BLaER1 treated with 17β-estradiol and CSF1 and Interleukin-3, amounts not matched to agents 10 nM and 100 nM (cell line): Measurements from ENCODE around the gene GPRC5C.

ENCODE experiments used
- H3K27ac ChIP-seq, 11 experiments: shearing (Covaris generic); formaldehyde crosslinking; 2 replicates each; pipeline ENCODE4 v1.8.1; 2022
- H3K27me3 ChIP-seq, 11 experiments: shearing (Covaris generic); formaldehyde crosslinking; 2 replicates each; pipeline ENCODE4 v1.8.1; 2022
- H3K36me3 ChIP-seq, 11 experiments: shearing (Covaris generic); formaldehyde crosslinking; 2 replicates each; pipeline ENCODE4 v1.8.1; 2022
- H3K4me1 ChIP-seq, 10 experiments: shearing (Covaris generic); formaldehyde crosslinking; 2 replicates each; pipeline ENCODE4 v1.8.1; 2022
- H3K4me2 ChIP-seq, 11 experiments: shearing (Covaris generic); formaldehyde crosslinking; 2 replicates each; pipeline ENCODE4 v1.8.1; 2022
- H3K4me3 ChIP-seq, 10 experiments: shearing (Covaris generic); formaldehyde crosslinking; 2 replicates each; pipeline ENCODE4 v1.8.1; 2022
- H3K9ac ChIP-seq, 11 experiments: shearing (Covaris generic); formaldehyde crosslinking; 2 replicates each; pipeline ENCODE4 v1.8.1; 2022
- H3K9me3 ChIP-seq, 11 experiments: shearing (Covaris generic); formaldehyde crosslinking; replicated peaks in 1 of 11; 2 replicates each; pipeline ENCODE4 v1.8.1; 2022
- H4K20me1 ChIP-seq, 11 experiments: shearing (Covaris generic); formaldehyde crosslinking; 2 replicates each; pipeline ENCODE4 v1.8.1; 2022
- Cebpa-rat ChIP-seq, 11 experiments: shearing (Covaris generic); IDR thresholded peaks; 2 replicates each; pipeline ENCODE4 v1.8.1; 2022

The GPRC5C gene

DNA sequence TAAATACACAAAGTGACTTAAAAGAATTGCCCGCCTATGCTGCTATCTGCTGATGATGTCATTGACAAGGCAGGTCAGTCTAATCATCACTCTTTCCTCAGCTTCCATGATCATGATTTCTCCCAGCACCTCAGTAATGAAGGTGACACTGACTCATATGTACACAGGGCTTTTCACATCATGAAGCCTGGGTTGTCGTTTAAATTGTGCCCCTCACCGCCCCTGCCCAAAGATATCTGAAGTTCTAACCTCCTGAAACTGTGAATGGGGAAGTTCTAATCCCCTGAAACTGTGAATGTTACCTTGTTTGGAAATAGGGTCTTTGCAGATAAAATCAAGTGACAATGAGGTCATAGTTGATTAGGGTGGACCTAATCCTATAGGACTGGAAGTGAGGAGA is 17.4 kb upstream of the GPRC5C start:
- no peak for TF ChIP-seq Cebpa-rat (IDR thresholded peaks at IDR 0.05)
- Histone ChIP-seq H3K4me3 (no peak overlapping the region), H3K27me3 (no peaks in the 10 kb centered on the region), H3K36me3 (no peaks in the 10 kb centered on the region), H3K4me2 (peak overlapping the region in 5 of 11 experiments; percentile 13 to 54 (median 21); a peak in 7 of 22 replicates), H3K27ac (no peak overlapping the region), H3K9me3 (peaks cover 0 to 7% (median 0%) of the 10 kb centered on the region in 11 experiments; a peak in 1 of 22 replicates), H3K9ac (no peak overlapping the region), H4K20me1 (no peaks in the 10 kb centered on the region; a peak in 1 of 22 replicates), H3K4me1 (peaks cover 40 to 66% (median 56%) of the 10 kb centered on the region in 10 experiments)

DNA sequence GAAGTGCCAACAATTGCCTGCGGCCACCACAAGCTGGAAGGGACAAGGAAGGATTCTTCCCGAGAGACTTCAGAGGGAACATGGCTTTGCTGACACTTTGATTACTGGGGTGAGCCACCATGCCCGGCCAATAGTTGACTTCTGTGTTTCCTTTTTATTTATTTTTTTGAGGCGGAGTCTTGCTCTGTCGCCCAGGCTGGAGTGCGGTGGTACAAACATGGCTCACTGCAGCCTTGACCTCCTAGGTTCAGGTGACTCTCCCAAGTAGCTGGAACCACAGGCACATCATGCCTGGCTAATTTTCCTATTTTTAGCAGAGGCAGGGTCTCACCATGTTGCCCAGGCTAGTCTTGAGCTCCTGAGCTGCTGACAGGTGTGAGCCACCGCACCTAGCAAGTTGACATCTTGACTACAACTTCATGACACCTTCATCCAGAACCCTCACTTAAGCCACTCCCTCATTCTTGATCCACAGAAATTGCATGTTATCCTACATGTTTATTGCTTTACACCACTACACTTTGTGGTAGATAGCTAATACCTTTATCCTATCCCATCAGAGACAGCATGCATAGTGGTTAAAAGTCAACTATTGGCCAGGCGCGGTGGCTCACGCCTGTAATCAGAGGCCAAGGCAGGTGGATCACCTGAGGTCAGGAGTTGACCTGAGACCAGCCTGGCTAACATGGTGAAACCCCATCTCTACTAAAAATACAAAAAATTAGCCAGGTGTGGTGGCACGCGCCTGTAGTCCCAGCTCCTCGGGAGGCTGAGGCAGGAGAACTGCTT is 16.1 kb upstream of the GPRC5C start:
- Histone ChIP-seq H3K27me3 (no peaks in the 10 kb centered on the region), H4K20me1 (no peaks in the 10 kb centered on the region), H3K4me3 (no peak overlapping the region), H3K4me1 (peaks cover 41 to 66% (median 54%) of the 10 kb centered on the region in 10 experiments), H3K4me2 (peak overlapping the region; percentile 16 to 78 (median 37); a peak in 19 of 22 replicates), H3K27ac (no peak overlapping the region), H3K9me3 (peaks cover 0 to 7% (median 0%) of the 10 kb centered on the region in 11 experiments; a peak in 1 of 22 replicates), H3K36me3 (no peaks in the 10 kb centered on the region), H3K9ac (no peak overlapping the region)
- no peak for TF ChIP-seq Cebpa-rat (IDR thresholded peaks at IDR 0.05)

DNA sequence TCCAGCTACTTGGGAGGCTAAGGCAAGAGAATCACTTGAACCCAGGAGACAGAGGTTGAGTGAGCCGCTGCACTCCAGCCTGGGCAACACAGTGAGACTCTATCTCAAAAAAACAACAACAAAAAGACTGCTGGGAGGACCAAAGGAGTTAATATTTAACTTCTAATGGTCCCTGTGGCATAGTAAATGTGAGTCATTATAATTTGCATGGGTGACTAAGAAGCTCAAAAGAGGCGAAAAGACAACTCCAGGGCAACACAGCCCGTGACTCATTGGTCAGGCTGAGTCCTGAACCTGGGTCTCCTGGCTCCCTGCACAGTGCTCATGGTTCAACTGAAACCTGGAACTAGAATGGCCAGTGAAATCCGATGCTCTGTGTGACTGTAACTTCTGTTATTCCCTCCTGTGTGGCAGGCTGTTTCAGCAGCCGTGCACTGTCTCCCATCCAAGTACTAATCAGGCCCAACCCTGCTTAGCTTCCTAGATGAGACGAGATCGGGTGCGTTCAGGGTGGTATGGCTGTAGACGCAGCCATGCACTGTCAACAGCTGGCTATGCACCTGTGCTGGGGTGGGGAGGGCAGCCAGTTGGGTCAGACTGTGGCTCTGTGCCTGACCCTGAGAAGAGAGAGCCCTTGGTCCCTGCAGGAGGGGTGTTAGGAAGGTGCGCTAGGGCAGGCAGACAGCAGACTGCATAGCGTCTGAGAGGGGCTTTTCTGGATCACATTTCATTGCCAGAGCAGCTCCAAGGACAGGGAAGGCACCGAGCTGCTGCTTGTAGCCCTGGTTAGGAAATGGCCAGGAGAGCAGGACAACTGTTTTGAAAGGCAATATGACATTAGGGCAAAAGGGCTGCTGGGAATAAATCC is 14.5 kb upstream of the GPRC5C start:
- Histone ChIP-seq H3K36me3 (no peaks in the 10 kb centered on the region), H4K20me1 (no peaks in the 10 kb centered on the region), H3K4me2 (peak overlapping the region; percentile 51 to 90 (median 76)), H3K4me1 (peaks cover 42 to 66% (median 57%) of the 10 kb centered on the region in 10 experiments), H3K4me3 (no peak overlapping the region), H3K27ac (peak overlapping the region in 8 of 11 experiments; percentile 21 to 79 (median 71); a peak in 15 of 22 replicates), H3K9ac (peak overlapping the region in 4 of 11 experiments; percentile 36 to 58 (median 46); a peak in 4 of 22 replicates), H3K9me3 (peaks cover 0 to 7% (median 0%) of the 10 kb centered on the region in 11 experiments; a peak in 3 of 22 replicates), H3K27me3 (no peaks in the 10 kb centered on the region)
- TF ChIP-seq Cebpa-rat (IDR thresholded peaks at IDR 0.05), result no peak

DNA sequence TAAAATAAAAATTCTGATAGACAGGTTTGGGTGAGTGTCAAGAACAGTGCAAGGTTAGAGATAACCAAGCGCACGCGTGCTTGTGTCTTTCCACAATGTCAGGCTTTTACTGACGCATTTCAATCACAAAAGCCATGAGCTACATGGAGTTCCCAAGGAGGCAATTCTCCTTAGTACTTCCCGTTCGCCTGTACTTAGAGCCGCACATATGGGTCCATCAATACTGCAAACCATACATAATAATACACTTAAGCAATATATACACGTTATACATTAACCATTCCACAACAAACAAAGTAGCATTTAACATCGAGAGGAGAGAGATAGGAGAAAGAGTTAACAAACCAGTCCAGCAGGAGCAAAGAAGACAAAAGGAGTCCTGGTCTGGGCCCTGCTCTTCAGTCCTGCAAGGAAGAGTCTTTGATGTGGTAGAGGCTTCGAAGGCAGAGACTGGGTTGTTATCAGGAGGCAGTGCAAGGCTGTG is 11.9 kb upstream of the GPRC5C start:
- Histone ChIP-seq H3K4me1 (peaks cover 42 to 59% (median 52%) of the 10 kb centered on the region in 10 experiments), H3K27me3 (no peaks in the 10 kb centered on the region), H4K20me1 (no peaks in the 10 kb centered on the region)

DNA sequence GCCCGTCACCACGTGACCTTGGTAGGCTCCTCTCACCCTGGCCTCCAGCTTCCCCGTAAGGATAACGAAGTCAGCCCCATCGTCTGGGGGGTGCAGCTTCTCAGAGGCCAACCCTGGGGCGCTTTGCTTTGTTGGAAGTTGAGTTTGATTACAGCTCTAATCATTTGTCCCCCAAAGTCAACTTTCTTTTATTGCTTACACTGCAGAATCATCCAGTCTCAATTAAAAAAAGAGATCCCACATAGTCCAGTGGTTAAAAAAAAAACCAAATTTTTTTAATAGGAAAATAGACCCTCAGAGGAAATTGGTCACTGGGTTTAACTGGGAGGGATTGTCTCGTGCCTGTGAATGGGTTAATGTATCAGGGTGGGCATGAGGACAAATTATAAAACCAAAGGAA is 7.8 kb upstream of the GPRC5C start:
- Histone ChIP-seq H3K4me1 (peaks cover 35 to 52% (median 46%) of the 10 kb centered on the region in 10 experiments), H3K27me3 (no peaks in the 10 kb centered on the region), H3K4me3 (no peak overlapping the region), H3K9ac (no peak overlapping the region), H3K27ac (no peak overlapping the region), H4K20me1 (peaks cover 0 to 5% (median 0%) of the 10 kb centered on the region in 11 experiments; a peak in 1 of 22 replicates), H3K4me2 (no peak overlapping the region), H3K9me3 (peaks cover 0 to 8% (median 0%) of the 10 kb centered on the region in 11 experiments; a peak in 3 of 22 replicates), H3K36me3 (no peaks in the 10 kb centered on the region)
- no peak for TF ChIP-seq Cebpa-rat (IDR thresholded peaks at IDR 0.05)

More for the DNA sequence above, 11.9 kb upstream of the GPRC5C start:
- H3K4me3 ChIP-seq, result no peak overlapping the region
- peak overlapping the region in 2 of 11 experiments; percentile 71; a peak in 3 of 22 replicates for H3K27ac ChIP-seq
- peaks cover 0 to 8% (median 0%) of the 10 kb centered on the region in 11 experiments; a peak in 4 of 22 replicates for H3K9me3 ChIP-seq
- no peak for TF ChIP-seq Cebpa-rat (IDR thresholded peaks at IDR 0.05)
- H3K9ac ChIP-seq, result no peak overlapping the region
- no peaks in the 10 kb centered on the region for H3K36me3 ChIP-seq
- H3K4me2 ChIP-seq, result peak overlapping the region; percentile 3 to 90 (median 76); a peak in 19 of 22 replicates

DNA sequence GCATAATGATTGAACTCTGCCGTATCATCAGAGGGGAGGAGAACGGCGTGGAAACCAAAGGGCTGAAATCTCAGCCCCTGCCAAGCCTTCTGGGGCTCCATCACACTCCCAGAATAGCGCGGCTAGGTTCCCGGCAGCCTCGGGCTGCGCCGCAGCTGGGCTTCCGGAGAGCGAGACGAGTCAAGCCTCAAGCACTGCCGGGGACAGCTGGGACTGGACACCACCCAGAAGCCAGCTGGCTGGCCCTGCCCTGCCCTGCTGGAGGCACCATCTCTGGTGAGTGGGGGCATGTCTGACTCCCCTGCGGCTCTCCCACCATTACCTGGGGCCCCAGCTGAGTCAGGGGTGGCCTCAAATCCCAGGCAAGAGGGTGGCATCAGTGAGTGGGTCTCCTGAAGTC is 7.2 kb upstream of the GPRC5C start:
- Histone ChIP-seq H3K4me1 (peaks cover 35 to 52% (median 45%) of the 10 kb centered on the region in 10 experiments), H3K27ac (no peak overlapping the region), H3K4me2 (no peak overlapping the region), H3K9me3 (peaks cover 0 to 8% (median 0%) of the 10 kb centered on the region in 11 experiments; a peak in 3 of 22 replicates), H3K9ac (no peak overlapping the region), H3K27me3 (no peaks in the 10 kb centered on the region), H3K36me3 (no peaks in the 10 kb centered on the region), H4K20me1 (peaks cover 0 to 5% (median 0%) of the 10 kb centered on the region in 11 experiments; a peak in 1 of 22 replicates), H3K4me3 (no peak overlapping the region)
- TF ChIP-seq Cebpa-rat (IDR thresholded peaks at IDR 0.05), result no peak

DNA sequence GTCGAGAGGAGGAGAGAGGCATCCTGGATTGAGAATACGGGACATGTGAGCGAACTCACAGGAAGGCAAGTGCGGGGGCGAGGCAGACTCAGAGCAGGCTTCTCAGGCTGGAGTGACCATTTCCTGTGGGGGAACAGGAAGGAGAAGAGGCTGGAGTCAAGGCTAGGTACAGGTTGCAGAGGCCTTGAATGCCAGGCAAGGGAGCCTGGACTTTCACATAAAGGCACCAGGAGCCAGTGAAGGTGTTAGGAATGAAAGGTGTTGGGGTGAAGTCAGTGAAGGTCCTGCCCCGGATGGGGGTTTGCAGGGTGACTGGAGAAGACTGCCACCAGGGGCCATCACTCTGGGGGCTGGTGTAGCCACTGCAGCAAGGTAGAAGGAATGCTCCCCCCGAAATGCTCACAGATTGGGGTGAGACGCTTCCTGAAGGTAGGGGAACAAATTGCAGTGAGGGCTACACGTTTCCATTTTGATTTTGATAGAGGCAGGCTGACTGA is 5.3 kb upstream of the GPRC5C start:
- no peak for TF ChIP-seq Cebpa-rat (IDR thresholded peaks at IDR 0.05)
- Histone ChIP-seq H3K4me1 (peaks cover 45 to 59% (median 52%) of the 10 kb centered on the region in 10 experiments), H3K27ac (peak overlapping the region in 8 of 11 experiments; percentile 6 to 56 (median 48); a peak in 12 of 22 replicates), H4K20me1 (peaks cover 0 to 5% (median 0%) of the 10 kb centered on the region in 11 experiments; a peak in 1 of 22 replicates), H3K4me3 (peak overlapping the region in 1 of 10 experiments; percentile 9; a peak in 1 of 20 replicates), H3K27me3 (peaks cover under 1 to 5% (median 3%) of the 10 kb centered on the region in 11 experiments; a peak in 20 of 22 replicates), H3K9me3 (peaks cover 0 to 8% (median 0%) of the 10 kb centered on the region in 11 experiments; a peak in 3 of 22 replicates), H3K36me3 (no peaks in the 10 kb centered on the region), H3K9ac (peak overlapping the region in 5 of 11 experiments; percentile 10 to 33 (median 26); a peak in 4 of 22 replicates), H3K4me2 (peak overlapping the region; percentile 77 to 100 (median 84))
